Loucy (cell line): ENCODE data around the gene RAPGEF2.
"Not testable (repeated sequence)": the region's sequence is repeated elsewhere in the genome, so short reads cannot be mapped to it uniquely, and the experiment has no call there.

Source experiments
- H2AFZ ChIP-seq: fragments of 200-600 bp; sonication (generic); 2 replicates; pipeline ENCODE4 v1.6.0; 2016; ENCODE audit warnings: antibody characterized with exemption, mild to moderate bottlenecking, low read length, moderate library complexity
- H3F3A ChIP-seq: fragments of 200-600 bp; 2 replicates; pipeline ENCODE4 v1.6.0; 2016; ENCODE audit warnings: antibody characterized with exemption, low read depth, mild to moderate bottlenecking
- H3K27me3 ChIP-seq: fragments of 200-600 bp; sonication (generic); 2 replicates; pipeline ENCODE4 v1.6.1; 2014; ENCODE audit warnings: low read length, mild to moderate bottlenecking; ENCODE audit not compliant: insufficient read depth, poor library complexity, severe bottlenecking
- H3K36me3 ChIP-seq: fragments of 200-600 bp; sonication (generic); 2 replicates; pipeline ENCODE4 v1.6.1; 2016; ENCODE audit warnings: low read length; ENCODE audit not compliant: insufficient read depth
- H3K4me1 ChIP-seq: fragments of 200-600 bp; sonication (generic); 2 replicates; pipeline ENCODE4 v1.5.1; 2014; ENCODE audit warnings: low read length, mild to moderate bottlenecking; ENCODE audit not compliant: insufficient read depth, poor library complexity, severe bottlenecking
- H3K4me2 ChIP-seq: fragments of 200-600 bp; sonication (generic); 2 replicates; pipeline ENCODE4 v1.6.0; 2014; ENCODE audit warnings: antibody characterized with exemption, low read length, low read depth, mild to moderate bottlenecking; ENCODE audit not compliant: poor library complexity, severe bottlenecking
- H3K4me3 ChIP-seq: fragments of 200-600 bp; sonication (generic); 2 replicates; pipeline ENCODE4 v1.5.1; 2014; ENCODE audit warnings: low read length, mild to moderate bottlenecking, mixed read lengths; ENCODE audit not compliant: poor library complexity, severe bottlenecking
- H3K79me2 ChIP-seq: fragments of 200-600 bp; sonication (generic); 2 replicates; pipeline ENCODE4 v1.6.1; 2014; ENCODE audit warnings: low read length; ENCODE audit not compliant: insufficient read depth
- H3K9ac ChIP-seq: fragments of 200-600 bp; sonication (generic); 2 replicates; pipeline ENCODE4 v1.6.0; 2014; ENCODE audit warnings: mild to moderate bottlenecking, low read depth, low read length, moderate library complexity; ENCODE audit not compliant: poor library complexity, severe bottlenecking
- H3K9me2 ChIP-seq: fragments of 200-600 bp; sonication (generic); replicated peaks from 2 replicates; pipeline ENCODE4 v1.6.1; 2016; ENCODE audit warnings: low read depth, low read length, mixed read lengths
- H3K9me3 ChIP-seq: fragments of 200-600 bp; sonication (generic); 2 replicates; pipeline ENCODE4 v1.6.1; 2014; ENCODE audit warnings: mild to moderate bottlenecking, antibody characterized with exemption, low read length, low read depth; ENCODE audit not compliant: insufficient read depth
- H4K20me1 ChIP-seq: fragments of 200-600 bp; sonication (generic); 2 replicates; pipeline ENCODE4 v1.6.0; 2014; ENCODE audit warnings: antibody characterized with exemption, low read length, mild to moderate bottlenecking; ENCODE audit not compliant: insufficient read depth, poor library complexity, severe bottlenecking
- EZH2phosphoT487 ChIP-seq: fragments of 200-600 bp; IDR thresholded peaks from 2 replicates; pipeline ENCODE4 v1.6.1; 2018; ENCODE audit warnings: antibody characterized with exemption, mild to moderate bottlenecking, moderate library complexity, borderline replicate concordance
- TF ChIP-seq, protein P1 (sequence below): fragments of 200-600 bp; sonication (generic); conservative IDR thresholded peaks from 2 replicates; pipeline ENCODE4 v1.5.1; 2014; ENCODE audit warnings: mild to moderate bottlenecking, antibody characterized with exemption, low read length

RAPGEF2 gene

DNA sequence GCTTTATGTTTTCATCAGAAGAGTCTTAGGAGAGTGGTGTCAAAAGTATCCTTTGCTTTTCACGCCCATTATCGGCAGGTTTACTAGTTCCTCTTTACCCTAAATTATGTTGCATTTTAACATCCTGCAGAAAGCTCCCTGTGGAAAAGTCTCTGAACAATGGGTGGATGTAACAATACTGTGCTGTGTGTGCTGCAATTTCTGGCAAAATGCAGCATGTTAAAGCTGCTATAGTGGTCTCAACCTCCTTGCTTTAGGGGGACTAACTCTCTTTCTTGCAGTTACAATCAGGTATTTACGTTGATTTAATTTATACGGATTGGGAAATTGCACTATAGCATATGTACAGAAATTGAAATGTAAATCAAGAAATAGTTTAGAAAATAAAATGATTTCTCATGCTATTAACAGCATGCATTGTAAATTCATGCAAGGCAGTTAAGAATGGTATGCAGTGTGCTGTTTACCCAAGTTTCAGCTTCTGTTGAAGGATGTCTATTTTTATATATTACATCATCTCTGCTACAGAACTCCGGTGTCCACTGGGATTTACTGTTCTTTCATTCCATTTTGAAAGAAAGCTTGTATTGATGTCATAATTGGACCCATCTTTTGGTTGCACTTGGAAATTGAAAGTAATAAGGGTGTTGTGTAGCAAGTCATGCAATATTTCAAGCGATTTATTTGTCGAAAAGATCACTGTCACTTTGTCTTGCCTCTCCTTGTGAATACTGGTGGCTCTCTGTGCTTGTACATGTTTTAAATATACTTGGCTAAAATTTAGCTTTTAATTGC, 145.7 kb downstream of the RAPGEF2 start:
- TF ChIP-seq EZH2phosphoT487: no peak
- no peak overlapping the region for H2AFZ ChIP-seq
- no peak overlapping the region for H3K9ac ChIP-seq
- H3K79me2 ChIP-seq: no peaks in the 10 kb centered on the region
- H3K9me3 ChIP-seq: no peaks in the 10 kb centered on the region
- no peak overlapping the region for H3K4me3 ChIP-seq
- peaks cover 22% of the 10 kb centered on the region; the same call in 1 of the 2 replicates for H3K36me3 ChIP-seq
- H3K4me2 ChIP-seq: no peak overlapping the region
- no peaks in the 10 kb centered on the region for H3F3A ChIP-seq
- H3K4me1 ChIP-seq: no peaks in the 10 kb centered on the region
- H3K9me2 ChIP-seq: no peaks in the 10 kb centered on the region
- H3K27me3 ChIP-seq: no peaks in the 10 kb centered on the region
- no peaks in the 10 kb centered on the region for H4K20me1 ChIP-seq

DNA sequence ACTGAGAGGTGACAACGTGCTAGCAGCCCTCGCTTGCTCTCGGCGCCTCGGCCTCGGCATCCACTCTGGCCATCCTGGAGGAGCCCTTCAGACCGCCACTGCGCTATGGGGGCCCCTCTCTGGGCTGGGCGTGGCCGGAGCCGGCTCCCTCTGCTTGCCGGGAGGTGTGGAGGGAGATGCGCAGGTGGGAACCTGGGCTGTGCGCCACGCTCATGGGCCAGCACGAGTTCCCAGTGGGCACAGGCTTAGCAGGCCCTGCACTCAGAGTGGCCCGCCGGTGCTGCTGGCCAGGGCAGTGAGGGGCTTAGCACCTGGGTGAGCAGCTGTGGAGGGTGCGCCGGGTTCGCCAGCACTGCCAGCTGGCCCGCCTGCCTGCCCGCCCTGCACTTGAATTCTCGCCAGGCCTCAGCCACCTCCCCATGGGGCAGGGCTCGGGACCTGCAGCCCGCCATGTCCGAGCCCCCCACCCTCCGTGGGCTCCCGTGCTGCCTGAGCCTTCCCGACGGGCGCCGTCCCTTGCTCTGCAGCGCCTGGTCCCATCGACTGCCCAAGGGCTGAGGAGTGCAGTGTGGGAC, 148.0 kb downstream of the RAPGEF2 start:
- Histone ChIP-seq H3K27me3 (no peaks in the 10 kb centered on the region), H3K4me2 (no peak overlapping the region), H3K9ac (no peak overlapping the region), H2AFZ (no peak overlapping the region), H3K36me3 (peaks cover 22% of the 10 kb centered on the region; the same call in 1 of the 2 replicates), H4K20me1 (no peaks in the 10 kb centered on the region), H3K9me3 (no peaks in the 10 kb centered on the region), H3F3A (no peaks in the 10 kb centered on the region), H3K4me3 (no peak overlapping the region), H3K4me1 (no peaks in the 10 kb centered on the region), H3K79me2 (no peaks in the 10 kb centered on the region), H3K9me2 (no peaks in the 10 kb centered on the region)
- TF ChIP-seq, protein P1, sequence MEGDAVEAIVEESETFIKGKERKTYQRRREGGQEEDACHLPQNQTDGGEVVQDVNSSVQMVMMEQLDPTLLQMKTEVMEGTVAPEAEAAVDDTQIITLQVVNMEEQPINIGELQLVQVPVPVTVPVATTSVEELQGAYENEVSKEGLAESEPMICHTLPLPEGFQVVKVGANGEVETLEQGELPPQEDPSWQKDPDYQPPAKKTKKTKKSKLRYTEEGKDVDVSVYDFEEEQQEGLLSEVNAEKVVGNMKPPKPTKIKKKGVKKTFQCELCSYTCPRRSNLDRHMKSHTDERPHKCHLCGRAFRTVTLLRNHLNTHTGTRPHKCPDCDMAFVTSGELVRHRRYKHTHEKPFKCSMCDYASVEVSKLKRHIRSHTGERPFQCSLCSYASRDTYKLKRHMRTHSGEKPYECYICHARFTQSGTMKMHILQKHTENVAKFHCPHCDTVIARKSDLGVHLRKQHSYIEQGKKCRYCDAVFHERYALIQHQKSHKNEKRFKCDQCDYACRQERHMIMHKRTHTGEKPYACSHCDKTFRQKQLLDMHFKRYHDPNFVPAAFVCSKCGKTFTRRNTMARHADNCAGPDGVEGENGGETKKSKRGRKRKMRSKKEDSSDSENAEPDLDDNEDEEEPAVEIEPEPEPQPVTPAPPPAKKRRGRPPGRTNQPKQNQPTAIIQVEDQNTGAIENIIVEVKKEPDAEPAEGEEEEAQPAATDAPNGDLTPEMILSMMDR: no peak
- no peak for TF ChIP-seq EZH2phosphoT487

DNA sequence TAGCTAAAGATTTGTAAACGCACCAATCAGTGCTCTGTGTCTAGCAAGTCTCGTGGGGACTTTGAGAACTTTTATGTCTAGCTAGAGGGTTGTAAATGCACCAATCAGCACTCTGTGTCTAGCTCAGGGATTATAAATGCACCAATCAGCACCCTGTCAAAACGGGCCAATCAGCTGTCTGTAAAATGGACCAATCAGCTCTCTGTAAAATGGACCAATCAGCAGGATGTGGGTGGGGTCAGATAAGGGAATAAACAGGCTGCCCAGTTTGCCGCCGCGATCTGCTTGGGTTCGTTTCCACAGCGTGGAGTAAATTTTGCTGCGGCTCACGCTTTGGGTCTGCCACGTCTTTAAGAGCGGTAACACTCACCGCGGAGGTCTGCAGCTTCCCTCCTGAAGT, 148.7 kb downstream of the RAPGEF2 start:
- not testable (repeated sequence) for H3K9me2 ChIP-seq, H2AFZ ChIP-seq, H4K20me1 ChIP-seq, H3K4me2 ChIP-seq, H3F3A ChIP-seq, H3K27me3 ChIP-seq, H3K9ac ChIP-seq, H3K79me2 ChIP-seq, H3K4me3 ChIP-seq, H3K9me3 ChIP-seq, H3K4me1 ChIP-seq
- peaks cover 22% of the 10 kb centered on the region; the same call in 1 of the 2 replicates for H3K36me3 ChIP-seq

DNA sequence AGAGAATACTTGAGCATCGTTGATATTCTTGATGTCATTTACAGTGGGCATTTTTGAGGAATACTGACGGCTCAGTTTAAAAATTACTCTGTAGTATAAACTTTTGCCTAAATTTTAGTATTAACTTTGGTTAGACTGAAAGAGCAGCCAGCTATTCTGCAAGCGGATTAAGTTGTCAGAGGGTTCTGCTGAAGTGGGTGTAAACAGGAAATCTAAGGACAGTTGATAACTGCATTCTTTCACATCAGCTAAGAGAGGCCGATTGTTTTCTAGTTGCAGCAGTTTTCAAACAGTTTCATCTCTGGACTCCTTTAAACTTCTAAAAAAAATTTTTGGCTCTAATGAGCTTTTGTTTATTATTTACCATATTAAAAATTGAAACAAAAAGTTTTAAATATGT, 149.6 kb downstream of the RAPGEF2 start:
- Histone ChIP-seq H3K4me3 (no peak overlapping the region), H3K4me1 (no peaks in the 10 kb centered on the region), H2AFZ (no peak overlapping the region), H3K9me3 (no peaks in the 10 kb centered on the region; the same call in 1 of the 2 replicates), H3K36me3 (peaks cover 22% of the 10 kb centered on the region; the same call in 1 of the 2 replicates), H3K27me3 (no peaks in the 10 kb centered on the region), H3F3A (no peaks in the 10 kb centered on the region), H3K9me2 (no peaks in the 10 kb centered on the region), H3K4me2 (no peak overlapping the region), H3K79me2 (no peaks in the 10 kb centered on the region), H3K9ac (no peak overlapping the region), H4K20me1 (no peaks in the 10 kb centered on the region)
- TF ChIP-seq, protein P1: no peak
- TF ChIP-seq EZH2phosphoT487: no peak
